GM23248 (cell line): ENCODE measurements around the gene ARHGAP44.

Source experiments
- EZH2 ChIP-seq: fragments of 200-600 bp; sonication (generic); IDR thresholded peaks from 2 replicates; pipeline ENCODE4 v1.6.1; 2018; ENCODE audit warnings: antibody characterized with exemption, mild to moderate bottlenecking; ENCODE audit not compliant: insufficient read depth, poor library complexity, severe bottlenecking
- EZH2phosphoT487 ChIP-seq: fragments of 200-600 bp; sonication (generic); IDR thresholded peaks from 2 replicates; pipeline ENCODE4 v1.6.1; 2018; ENCODE audit warnings: antibody characterized with exemption, moderate library complexity, mild to moderate bottlenecking, low read depth; ENCODE audit not compliant: insufficient read depth

DNA sequence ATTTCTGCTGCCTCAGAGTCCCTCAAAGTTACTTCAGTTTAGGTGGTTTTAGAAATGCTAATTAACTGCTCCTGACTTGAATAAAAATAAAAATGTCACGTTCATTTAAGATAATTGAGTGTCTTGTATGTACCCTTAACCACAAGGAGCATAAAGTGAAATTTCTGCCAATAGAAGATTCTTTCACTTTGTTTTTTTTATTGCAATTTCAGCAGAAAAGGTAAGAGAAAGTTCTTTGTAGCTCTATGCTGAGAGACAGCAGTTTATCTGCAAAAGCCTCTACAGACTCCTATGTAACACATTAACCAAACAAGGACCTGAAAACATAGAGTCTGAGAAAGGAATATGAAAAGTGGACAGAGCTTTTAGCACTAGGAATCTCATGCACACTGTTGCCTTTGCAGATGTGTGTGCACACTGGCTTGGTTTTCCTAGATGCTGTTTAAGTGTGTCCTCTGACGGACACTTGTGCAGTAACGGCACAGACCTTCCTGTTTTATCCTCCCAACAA is 11.6 kb downstream of the ARHGAP44 start:
- TF ChIP-seq EZH2 (no peak), EZH2phosphoT487 (no peak)
